ENCODE measurements around the gene ACTL8.

Gene ACTL8

GRCh38 chr1:17852383-17852782 is 97.2 kb downstream of the ACTL8 start:
- H3K4me3 ChIP-seq (replicated peaks; ENCODE audit: low read depth, low read length): no peak overlapping the region
- TF ChIP-seq, protein P1, sequence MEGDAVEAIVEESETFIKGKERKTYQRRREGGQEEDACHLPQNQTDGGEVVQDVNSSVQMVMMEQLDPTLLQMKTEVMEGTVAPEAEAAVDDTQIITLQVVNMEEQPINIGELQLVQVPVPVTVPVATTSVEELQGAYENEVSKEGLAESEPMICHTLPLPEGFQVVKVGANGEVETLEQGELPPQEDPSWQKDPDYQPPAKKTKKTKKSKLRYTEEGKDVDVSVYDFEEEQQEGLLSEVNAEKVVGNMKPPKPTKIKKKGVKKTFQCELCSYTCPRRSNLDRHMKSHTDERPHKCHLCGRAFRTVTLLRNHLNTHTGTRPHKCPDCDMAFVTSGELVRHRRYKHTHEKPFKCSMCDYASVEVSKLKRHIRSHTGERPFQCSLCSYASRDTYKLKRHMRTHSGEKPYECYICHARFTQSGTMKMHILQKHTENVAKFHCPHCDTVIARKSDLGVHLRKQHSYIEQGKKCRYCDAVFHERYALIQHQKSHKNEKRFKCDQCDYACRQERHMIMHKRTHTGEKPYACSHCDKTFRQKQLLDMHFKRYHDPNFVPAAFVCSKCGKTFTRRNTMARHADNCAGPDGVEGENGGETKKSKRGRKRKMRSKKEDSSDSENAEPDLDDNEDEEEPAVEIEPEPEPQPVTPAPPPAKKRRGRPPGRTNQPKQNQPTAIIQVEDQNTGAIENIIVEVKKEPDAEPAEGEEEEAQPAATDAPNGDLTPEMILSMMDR (IDR thresholded peaks at IDR 0.05; ENCODE audit: low read depth, low read length, missing control alignments): no peak
- no peak for DNase-seq (ENCODE audit: extremely low read depth, low read depth)

GRCh38 chr1:17853241-17853935 is 98.3 kb downstream of the ACTL8 start:
- DNase-seq (ENCODE audit: extremely low read depth, low read depth): no peak
- TF ChIP-seq, protein P1 (IDR thresholded peaks at IDR 0.05; ENCODE audit: low read depth, low read length, missing control alignments): no peak
- H3K4me3 ChIP-seq (replicated peaks; ENCODE audit: low read depth, low read length): no peak overlapping the region

DNA sequence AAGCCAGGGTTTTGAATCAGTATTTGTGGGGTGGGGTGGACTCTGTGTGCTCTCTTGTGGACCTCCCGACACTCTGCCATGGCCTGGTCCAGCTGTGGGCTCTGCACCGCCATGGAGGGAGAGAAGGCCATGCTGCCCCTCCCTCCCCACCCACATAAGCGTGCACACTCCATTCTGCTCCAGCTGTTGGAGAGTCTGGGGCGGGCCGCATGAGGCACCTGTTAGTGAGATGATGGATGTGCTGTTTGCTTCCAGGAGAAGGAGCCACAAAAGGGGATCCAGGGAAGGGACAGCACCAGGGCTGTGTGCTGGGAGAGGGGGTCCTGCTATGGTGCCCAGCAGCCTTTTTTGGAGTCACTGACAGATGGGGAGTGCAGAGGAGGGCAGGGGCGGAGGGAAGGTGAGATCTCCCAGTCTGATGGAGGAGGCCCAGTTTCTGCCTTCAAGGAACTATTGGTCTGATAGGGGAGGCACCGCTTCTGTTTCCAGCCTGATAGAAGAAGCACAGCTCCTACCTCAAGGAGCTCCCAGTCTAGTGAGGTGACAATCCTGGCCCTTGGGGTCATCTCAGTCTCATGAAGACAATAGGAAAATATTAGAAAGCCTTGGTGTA is 101.5 kb downstream of the ACTL8 start:
- TF ChIP-seq, protein P1 (IDR thresholded peaks at IDR 0.05; ENCODE audit: low read depth, low read length, missing control alignments): no peak

GRCh38 chr1:17857109-17857499 is 102.0 kb downstream of the ACTL8 start:
- no peak overlapping the region for H3K4me3 ChIP-seq (replicated peaks; ENCODE audit: low read depth, low read length)
- TF ChIP-seq, protein P1 (IDR thresholded peaks at IDR 0.05; ENCODE audit: low read depth, low read length, missing control alignments): no peak
- no peak for DNase-seq (ENCODE audit: extremely low read depth, low read depth)

More for the DNA sequence above, 101.5 kb downstream of the ACTL8 start:
- no peak overlapping the region for H3K4me3 ChIP-seq (replicated peaks; ENCODE audit: low read depth, low read length)
- DNase-seq (ENCODE audit: extremely low read depth, low read depth): no peak

GRCh38 chr1:17857996-17858395 is 102.9 kb downstream of the ACTL8 start:
- no peak overlapping the region for H3K4me3 ChIP-seq (replicated peaks; ENCODE audit: low read depth, low read length)
- DNase-seq (ENCODE audit: extremely low read depth, low read depth): no peak
- TF ChIP-seq, protein P1 (IDR thresholded peaks at IDR 0.05; ENCODE audit: low read depth, low read length, missing control alignments): no peak

DNA sequence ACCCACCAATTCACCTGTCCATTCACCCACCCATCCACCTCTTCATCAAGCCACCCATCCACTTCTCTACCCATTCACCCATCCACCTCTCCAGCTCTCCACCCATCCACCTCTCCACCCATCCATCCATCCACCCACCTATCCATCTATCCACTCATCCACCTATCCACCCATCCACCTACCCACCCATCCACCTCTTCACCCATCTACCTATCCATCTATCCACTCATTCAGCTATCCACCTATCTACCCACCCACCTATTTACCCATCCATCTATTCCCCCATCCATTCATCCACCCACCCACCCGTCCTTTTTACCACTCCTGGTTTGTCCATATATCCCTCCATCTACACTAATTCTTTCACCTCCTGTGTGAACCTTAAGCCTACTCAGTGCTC is 105.7 kb downstream of the ACTL8 start:
- DNase-seq (ENCODE audit: extremely low read depth, low read depth): no peak
- H3K4me3 ChIP-seq (replicated peaks; ENCODE audit: low read depth, low read length): no peak overlapping the region
- TF ChIP-seq, protein P1 (IDR thresholded peaks at IDR 0.05; ENCODE audit: low read depth, low read length, missing control alignments): no peak

Data from HFF-Myc (cell line).